IPS-20b (cell line): ENCODE results near the gene PCGF1.
"Not testable (repeated sequence)": the region's sequence is repeated elsewhere in the genome, so short reads cannot be mapped to it uniquely, and the experiment has no call there.

Source experiments
- H3K27ac ChIP-seq: one replicate; pipeline ENCODE4 v1.5.1; 2013; ENCODE audit warnings: low read length
- H3K27me3 ChIP-seq: 2 replicates; pipeline ENCODE4 v1.6.1; 2013; ENCODE audit warnings: mild to moderate bottlenecking, low read length, inconsistent platforms; ENCODE audit not compliant: insufficient read depth
- H3K36me3 ChIP-seq: 2 replicates; pipeline ENCODE4 v1.6.1; 2013; ENCODE audit warnings: low read depth, mild to moderate bottlenecking, inconsistent platforms, low read length, moderate library complexity; ENCODE audit not compliant: insufficient read depth
- H3K4me1 ChIP-seq: 2 replicates; pipeline ENCODE4 v1.6.1; 2013; ENCODE audit warnings: mild to moderate bottlenecking, control low read depth, inconsistent platforms, low read length, moderate library complexity; ENCODE audit not compliant: insufficient read depth
- H3K4me3 ChIP-seq: 2 replicates; pipeline ENCODE4 v1.5.1; 2013; ENCODE audit warnings: mild to moderate bottlenecking, low read length, inconsistent platforms
- H3K9ac ChIP-seq: 2 replicates; pipeline ENCODE4 v1.6.1; 2013; ENCODE audit warnings: low read depth, mild to moderate bottlenecking, inconsistent platforms, low read length, moderate library complexity
- H3K9me3 ChIP-seq: 2 replicates; pipeline ENCODE4 v1.6.1; 2013; ENCODE audit warnings: mild to moderate bottlenecking, low read depth, low read length, inconsistent platforms; ENCODE audit not compliant: insufficient read depth

Gene PCGF1

DNA sequence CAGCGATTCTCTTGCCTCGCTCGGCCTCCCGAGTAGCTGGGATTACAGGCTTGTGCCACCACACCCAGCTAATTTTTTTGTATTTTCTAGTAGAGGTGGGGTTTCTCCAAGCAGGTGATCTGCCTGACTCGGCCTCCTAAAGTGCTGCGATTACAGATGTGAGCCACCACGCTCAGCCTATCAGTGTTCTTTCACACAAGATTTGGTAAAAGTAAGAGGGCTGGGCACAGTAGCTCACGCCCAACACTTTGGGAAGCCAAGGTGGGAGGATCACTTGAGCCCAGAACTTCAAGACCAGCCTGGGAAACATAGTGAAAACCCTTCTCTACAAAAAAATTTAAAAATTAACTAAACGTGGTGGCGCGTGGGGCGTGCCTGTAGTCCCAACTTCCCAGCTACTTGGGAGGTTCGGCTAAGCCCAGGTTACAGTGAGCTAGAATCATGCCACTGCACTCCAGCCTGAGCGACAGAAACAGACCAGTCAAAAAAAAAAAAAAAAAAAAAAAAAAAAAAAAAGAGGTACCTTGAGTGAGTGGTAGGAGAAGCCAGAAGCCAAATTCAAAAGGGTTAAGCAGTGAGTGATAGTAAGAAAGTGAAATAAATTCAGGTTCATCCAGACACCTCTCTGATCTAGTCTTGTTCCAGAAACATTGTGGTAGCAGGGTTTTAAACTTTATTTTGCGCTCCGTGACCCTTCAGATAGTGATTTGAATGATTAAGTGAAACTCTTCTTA, 36.0 kb downstream of the PCGF1 start:
- H3K4me1 ChIP-seq, result no peaks in the 10 kb centered on the region; the same call in 1 of the 2 replicates
- H3K4me3 ChIP-seq, result peak overlapping the region; percentile 97
- no peaks in the 10 kb centered on the region for H3K9me3 ChIP-seq
- no peak overlapping the region for H3K27ac ChIP-seq
- H3K9ac ChIP-seq, result peak overlapping the region; percentile 88; the same call in 1 of the 2 replicates
- no peaks in the 10 kb centered on the region for H3K27me3 ChIP-seq
- peaks cover 18% of the 10 kb centered on the region for H3K36me3 ChIP-seq

DNA sequence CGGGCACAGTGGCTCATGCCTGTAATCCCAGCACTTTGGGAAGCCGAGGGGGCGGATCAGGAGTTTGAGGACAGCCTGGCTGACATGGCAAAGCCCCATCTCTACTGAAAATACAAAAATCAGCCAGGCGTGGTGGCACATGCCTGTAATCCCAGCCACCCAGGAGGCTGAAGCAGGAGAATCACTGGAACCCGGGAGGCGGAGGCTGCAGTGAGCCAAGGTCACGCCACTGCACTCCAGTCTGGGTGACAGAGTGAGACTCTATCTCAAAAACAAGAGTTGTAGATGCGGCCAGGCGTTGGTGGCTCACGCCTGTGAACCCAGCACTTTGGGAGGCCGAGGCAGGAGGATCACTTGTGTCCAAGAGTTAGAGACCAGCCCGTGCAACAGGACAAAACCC, 36.8 kb downstream of the PCGF1 start:
- peaks cover 17% of the 10 kb centered on the region for H3K36me3 ChIP-seq
- H3K4me1 ChIP-seq, H3K9me3 ChIP-seq, H3K27me3 ChIP-seq, H3K9ac ChIP-seq, H3K27ac ChIP-seq, H3K4me3 ChIP-seq: not testable (repeated sequence)

DNA sequence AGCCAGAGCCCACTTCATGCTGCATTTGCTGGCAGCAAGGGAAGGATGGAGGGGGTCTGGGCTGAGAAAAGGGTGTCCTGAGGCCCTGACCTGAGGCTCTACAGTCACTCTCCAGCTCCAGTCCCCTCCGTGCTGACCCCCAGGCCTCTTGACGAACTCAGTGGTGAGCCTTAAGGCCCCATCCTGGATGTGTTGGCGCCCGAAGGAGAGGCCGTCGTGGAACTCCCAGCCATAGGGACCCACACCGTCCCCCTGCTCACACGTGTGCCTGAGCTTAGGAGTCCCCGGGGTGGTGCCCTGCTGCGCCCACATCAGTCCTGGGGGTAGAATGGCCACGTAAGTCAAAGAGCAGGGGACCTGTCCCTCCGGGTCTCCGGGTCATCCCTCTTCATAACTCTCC, 43.1 kb downstream of the PCGF1 start:
- H3K27ac ChIP-seq, result no peak overlapping the region

DNA sequence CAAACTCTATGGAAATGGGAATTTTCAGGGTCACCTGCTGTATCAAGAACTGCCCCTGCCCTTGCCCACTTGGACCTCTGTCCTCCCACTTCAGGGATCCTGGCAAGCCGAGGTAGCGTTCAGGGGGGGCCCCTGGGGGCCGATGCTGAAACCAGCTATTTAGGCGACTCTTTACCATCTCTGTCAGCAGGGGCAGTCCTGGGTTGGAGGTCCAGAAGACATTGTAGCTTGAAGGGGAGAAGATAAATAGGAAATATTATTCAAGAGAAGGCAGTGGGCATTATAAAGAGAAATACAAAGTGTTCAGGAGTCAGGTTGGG, 44.7 kb downstream of the PCGF1 start:
- Histone ChIP-seq H3K27ac (no peak overlapping the region), H3K9me3 (no peaks in the 10 kb centered on the region), H3K36me3 (peaks cover 18% of the 10 kb centered on the region), H3K9ac (no peak overlapping the region), H3K4me3 (no peak overlapping the region), H3K4me1 (no peaks in the 10 kb centered on the region; the same call in 1 of the 2 replicates), H3K27me3 (no peaks in the 10 kb centered on the region)

More for the DNA sequence above, 43.1 kb downstream of the PCGF1 start:
- H3K27me3 ChIP-seq, result no peaks in the 10 kb centered on the region
- H3K9me3 ChIP-seq, result no peaks in the 10 kb centered on the region
- peak overlapping the region; percentile 89 for H3K4me3 ChIP-seq
- peak overlapping the region; percentile 87 for H3K9ac ChIP-seq
- peaks cover 18% of the 10 kb centered on the region for H3K36me3 ChIP-seq
- no peaks in the 10 kb centered on the region; the same call in 1 of the 2 replicates for H3K4me1 ChIP-seq

DNA sequence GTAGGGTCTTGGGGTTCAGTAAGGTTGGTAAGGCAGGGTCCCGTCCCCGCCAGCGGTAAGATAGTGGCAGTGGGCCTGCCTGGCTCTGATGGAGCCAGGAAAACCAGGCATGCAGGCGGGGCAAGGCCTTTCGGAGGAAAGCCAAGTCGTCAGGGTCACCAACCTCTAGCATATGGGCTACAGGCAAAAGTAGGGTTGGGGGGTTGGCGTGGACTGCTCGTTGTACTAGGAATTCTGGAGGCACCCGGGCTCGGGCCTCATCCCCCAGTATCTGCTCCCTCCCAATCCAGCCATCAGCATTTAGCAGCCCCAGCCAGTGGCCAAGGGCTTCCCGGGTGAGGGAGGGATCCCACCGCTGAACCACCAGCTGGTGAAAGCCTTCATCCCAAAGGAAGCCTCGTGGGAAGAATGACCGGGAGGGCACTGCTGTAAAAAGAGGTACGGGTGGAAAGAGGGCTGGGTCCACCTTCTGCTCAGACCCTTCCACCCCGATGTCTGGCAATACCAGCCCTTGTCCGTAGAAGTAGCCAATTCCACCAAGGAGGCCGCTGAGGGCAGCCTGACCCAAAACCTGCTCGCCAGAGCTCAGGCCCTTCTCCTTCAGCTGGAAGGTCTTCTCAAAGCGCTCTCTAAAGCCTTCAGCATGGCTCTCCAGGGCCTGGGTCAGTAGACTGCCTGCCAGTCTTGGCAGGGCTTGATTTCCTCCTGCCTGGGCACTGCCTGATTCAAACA, 45.3 kb downstream of the PCGF1 start:
- Histone ChIP-seq H3K4me1 (no peaks in the 10 kb centered on the region; the same call in 1 of the 2 replicates), H3K36me3 (peaks cover 18% of the 10 kb centered on the region), H3K27ac (no peak overlapping the region), H3K9ac (no peak overlapping the region), H3K9me3 (no peaks in the 10 kb centered on the region), H3K27me3 (no peaks in the 10 kb centered on the region), H3K4me3 (no peak overlapping the region)

DNA sequence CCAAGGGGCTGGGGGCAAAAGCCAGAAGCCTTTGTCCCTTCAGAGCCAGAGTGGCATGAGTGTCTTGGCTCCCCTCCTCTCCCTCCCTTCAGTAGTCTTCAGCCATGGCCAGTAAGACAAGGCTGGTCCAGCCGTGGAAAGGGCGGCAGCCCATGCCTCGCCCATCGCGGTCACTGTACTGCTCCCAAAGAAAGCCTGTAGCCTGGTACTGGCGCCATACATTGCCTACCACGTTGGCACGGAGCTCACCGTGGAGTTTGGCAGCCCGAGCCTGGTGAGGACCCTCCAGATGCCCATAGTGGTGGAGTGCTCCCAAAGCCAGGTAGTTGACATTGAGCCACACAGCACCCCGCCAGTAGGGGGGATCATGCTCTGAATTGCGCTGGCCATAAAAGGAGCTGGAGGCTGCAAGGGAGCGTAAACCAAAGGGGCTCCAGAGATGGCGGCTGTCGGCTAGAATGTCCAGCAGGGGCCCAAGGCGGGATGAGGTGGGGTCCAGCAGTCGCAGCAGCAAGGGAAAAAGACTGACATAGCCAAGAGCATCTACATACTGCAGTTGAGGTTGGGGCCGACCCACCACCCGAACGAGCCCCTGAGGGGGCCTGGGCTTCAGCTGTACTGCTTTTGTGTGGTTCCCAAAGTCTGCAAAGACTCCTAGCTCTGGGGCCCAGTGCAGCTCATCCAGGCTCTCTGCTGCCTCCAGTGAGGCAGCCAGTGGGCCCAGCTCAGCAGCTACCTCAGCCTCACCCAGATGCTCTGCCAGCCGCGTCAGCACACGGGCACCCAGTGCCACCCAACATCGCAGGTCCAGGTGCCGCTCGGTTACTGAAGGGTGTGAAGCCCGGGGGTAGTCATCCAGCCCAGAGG, 46.1 kb downstream of the PCGF1 start:
- peaks cover 3% of the 10 kb centered on the region for H3K4me1 ChIP-seq
- no peaks in the 10 kb centered on the region for H3K27me3 ChIP-seq
- H3K36me3 ChIP-seq, result peaks cover 18% of the 10 kb centered on the region
- no peak overlapping the region for H3K27ac ChIP-seq
- H3K9me3 ChIP-seq, result no peaks in the 10 kb centered on the region
- no peak overlapping the region for H3K4me3 ChIP-seq
- no peak overlapping the region for H3K9ac ChIP-seq

DNA sequence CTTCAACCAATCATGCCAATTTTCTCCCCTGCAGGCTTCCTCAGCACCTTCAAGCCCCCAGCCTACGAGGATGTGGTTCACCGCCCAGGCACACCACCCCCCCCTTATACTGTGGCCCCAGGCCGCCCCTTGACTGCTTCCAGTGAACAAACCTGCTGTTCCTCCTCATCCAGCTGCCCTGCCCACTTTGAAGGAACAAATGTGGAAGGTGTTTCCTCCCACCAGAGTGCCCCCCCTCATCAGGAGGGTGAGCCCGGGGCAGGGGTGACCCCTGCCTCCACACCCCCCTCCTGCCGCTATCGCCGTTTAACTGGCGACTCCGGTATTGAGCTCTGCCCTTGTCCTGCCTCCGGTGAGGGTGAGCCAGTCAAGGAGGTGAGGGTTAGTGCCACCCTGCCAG, 47.3 kb downstream of the PCGF1 start:
- not testable (repeated sequence) for H3K9me3 ChIP-seq, H3K9ac ChIP-seq, H3K4me1 ChIP-seq, H3K27me3 ChIP-seq, H3K4me3 ChIP-seq, H3K27ac ChIP-seq
- H3K36me3 ChIP-seq, result peaks cover 18% of the 10 kb centered on the region

DNA sequence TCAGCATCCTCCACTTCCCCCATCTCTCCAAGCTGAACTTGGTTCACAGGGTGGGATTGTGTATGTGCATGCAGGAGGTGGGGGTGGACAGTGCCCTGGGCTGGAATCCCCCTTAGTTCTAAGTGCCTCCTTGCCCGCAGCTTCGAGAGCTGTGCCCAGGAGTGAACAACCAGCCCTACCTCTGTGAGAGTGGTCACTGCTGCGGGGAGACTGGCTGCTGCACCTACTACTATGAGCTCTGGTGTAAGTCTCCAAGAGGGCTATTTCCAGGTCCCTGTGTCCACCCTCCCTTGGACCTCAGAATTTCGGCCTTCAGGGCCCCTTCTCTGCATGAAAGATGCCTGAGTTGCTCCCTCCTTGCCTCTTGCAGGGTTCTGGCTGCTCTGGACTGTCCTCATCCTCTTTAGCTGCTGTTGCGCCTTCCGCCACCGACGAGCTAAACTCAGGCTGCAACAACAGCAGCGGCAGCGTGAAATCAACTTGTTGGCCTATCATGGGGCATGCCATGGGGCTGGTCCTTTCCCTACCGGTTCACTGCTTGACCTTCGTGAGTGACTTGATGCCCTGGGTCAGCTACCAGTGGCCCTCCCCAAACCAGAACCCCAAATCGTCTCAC, 47.9 kb downstream of the PCGF1 start:
- H3K27ac ChIP-seq, H3K9me3 ChIP-seq, H3K4me1 ChIP-seq, H3K27me3 ChIP-seq, H3K9ac ChIP-seq: not testable (repeated sequence)
- Histone ChIP-seq H3K4me3 (peak overlapping the region; percentile 95; the same call in 1 of the 2 replicates), H3K36me3 (peaks cover 18% of the 10 kb centered on the region)

DNA sequence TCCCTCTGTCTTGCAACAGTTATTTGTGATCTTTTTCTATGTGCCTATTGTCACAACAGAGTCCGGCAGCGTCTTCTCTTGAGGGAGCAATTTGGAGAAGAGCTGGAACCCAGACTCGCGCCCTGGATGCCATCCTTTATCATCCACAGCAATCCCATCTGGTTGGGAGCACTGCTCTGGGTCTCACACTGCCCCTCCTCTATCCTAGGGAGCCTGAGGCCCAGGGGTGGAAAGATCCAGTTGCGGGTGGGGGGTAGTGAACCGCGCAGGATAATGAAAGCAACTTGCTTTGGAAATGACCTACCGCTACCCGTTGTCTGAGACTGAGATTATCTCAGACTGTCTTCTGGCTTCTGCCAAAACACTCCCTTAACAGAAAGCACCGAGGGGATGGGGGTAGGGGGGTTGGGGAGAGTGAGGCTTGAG, 48.5 kb downstream of the PCGF1 start:
- H3K36me3 ChIP-seq, result peaks cover 18% of the 10 kb centered on the region
- peak overlapping the region; percentile 96 for H3K9ac ChIP-seq
- H3K27me3 ChIP-seq, result no peaks in the 10 kb centered on the region
- H3K4me1 ChIP-seq, result peaks cover 10% of the 10 kb centered on the region
- H3K9me3 ChIP-seq, result no peaks in the 10 kb centered on the region
- no peak overlapping the region for H3K27ac ChIP-seq
- H3K4me3 ChIP-seq, result peak overlapping the region; percentile 95

DNA sequence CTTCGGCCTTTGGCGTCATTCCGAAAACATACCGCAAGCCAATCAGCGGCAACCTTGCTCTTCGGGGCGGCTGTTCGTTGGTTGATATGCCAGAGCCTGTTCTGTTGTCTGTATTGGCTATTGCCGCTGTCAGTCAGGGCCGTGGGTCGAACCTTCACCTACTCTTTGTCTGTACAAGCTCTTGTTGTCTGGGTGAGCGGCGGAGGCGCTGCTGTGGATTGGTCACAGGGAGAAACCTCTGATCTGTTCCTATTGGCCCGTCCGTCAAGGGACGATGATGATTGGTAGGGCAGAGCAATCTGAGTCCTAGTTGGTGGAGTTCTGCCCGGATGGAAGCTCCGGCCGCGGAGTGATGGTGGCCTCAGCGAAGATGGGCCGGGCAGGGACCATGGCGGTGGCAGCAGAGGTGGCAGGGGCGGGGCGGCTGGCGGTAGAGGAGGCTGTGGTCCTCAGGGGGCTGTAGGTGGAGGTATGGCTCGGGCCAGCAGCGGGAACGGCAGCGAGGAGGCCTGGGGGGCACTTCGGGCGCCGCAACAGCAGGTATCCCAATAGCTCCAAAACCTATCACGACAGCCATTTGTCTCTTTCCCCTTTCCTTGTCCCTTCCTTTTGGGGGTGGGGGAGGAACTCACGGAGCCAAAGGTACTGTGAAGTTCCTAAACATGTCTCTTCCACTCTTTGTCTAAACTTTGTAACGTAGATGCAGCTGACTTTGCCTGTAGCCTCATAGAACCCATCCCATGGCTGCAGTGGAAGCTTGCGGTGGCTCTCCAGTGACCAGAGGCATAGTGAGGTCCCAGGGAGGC, 49.2 kb downstream of the PCGF1 start, which contains the start of gene WBP1:
TSS of gene WBP1 (plus strand) at position 307 of the 806 bp plus-strand sequence. CDS start at position 472, 165 bp downstream.
- H3K4me1 ChIP-seq, result peaks cover 10% of the 10 kb centered on the region
- H3K36me3 ChIP-seq, result peaks cover 17% of the 10 kb centered on the region
- H3K9ac ChIP-seq, result peak within 1 kb of the TSS; percentile 97
- H3K27me3 ChIP-seq, result no peaks in the 10 kb centered on the region
- H3K27ac ChIP-seq, result peak within 1 kb of the TSS; percentile 97
- no peaks in the 10 kb centered on the region for H3K9me3 ChIP-seq
- peak within 1 kb of the TSS; percentile 95 for H3K4me3 ChIP-seq
